HG02763 (cell line): Measurements from ENCODE around the gene GALNT9.

ENCODE experiments used
- ATAC-seq: cut with Tn5 transposase; IDR thresholded peaks from one replicate; pipeline ENCODE4 v1.9.1; 2021; ENCODE audit warnings: mild to moderate bottlenecking, moderate library complexity; ENCODE audit not compliant: unreplicated experiment

Gene GALNT9

GRCh38 chr12:132282031-132282949 lies 47.1 kb downstream of the GALNT9 start:
- ATAC-seq: no peak

DNA sequence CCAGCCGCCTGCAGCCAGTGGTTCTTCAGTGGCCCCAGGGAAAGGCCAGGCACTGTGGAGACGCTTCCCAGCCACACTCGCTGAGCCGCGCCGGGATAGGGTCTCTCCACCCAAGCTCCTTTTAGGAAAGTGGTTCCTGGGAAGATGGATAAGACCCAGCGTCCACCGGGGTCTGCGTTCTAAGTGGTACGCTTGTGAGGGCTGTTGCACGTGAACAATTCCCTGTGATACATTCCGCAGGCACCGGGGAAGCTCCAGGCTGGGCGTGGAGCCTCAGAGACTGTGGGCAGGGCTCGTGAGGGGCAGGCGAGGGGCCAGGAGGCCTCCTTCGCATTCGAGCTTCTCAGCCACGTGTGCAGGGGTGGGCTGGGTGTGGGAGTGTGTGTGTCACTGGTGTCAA lies 48.4 kb downstream of the GALNT9 start:
- ATAC-seq: no peak

DNA sequence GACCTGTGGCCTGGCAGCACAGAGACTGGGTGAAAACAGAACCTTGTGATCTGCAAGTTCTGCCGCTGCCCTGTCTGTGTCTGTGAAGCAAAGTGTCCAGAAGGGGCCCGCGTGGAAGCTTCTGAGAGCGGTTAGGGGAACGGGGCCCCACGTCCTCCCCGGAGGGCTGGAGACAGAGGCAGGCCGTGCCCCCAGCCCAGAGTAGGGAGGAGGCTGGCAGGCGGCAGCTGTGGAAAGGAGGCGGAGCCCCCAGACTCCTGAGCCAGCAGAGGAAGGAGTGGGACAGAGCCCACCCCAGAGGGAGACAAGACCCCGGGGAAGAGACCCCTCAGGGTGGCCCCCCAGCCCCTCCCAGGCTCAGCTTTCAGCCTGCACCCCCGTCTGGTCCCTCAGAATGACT lies 49.0 kb downstream of the GALNT9 start:
- no peak for ATAC-seq

DNA sequence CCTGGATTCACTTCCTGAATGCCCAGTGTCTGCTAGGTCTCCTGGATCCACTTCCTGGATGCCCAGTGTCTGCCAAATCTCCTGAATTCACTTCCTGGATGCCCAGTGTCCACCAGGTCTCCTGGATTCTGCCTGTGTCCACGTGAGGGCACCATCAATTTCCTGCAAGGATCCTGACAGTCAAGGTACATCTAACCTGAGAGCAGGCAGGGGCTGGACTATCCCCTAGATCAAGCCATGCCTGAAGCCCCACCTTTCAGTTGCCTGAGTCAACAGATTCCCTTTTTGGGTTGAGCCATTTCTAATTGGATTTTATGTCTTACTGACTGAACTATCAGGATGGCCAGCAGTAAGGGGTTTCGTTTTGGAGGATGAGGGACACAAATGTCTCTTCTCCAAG lies 49.5 kb downstream of the GALNT9 start:
- ATAC-seq: no peak

DNA sequence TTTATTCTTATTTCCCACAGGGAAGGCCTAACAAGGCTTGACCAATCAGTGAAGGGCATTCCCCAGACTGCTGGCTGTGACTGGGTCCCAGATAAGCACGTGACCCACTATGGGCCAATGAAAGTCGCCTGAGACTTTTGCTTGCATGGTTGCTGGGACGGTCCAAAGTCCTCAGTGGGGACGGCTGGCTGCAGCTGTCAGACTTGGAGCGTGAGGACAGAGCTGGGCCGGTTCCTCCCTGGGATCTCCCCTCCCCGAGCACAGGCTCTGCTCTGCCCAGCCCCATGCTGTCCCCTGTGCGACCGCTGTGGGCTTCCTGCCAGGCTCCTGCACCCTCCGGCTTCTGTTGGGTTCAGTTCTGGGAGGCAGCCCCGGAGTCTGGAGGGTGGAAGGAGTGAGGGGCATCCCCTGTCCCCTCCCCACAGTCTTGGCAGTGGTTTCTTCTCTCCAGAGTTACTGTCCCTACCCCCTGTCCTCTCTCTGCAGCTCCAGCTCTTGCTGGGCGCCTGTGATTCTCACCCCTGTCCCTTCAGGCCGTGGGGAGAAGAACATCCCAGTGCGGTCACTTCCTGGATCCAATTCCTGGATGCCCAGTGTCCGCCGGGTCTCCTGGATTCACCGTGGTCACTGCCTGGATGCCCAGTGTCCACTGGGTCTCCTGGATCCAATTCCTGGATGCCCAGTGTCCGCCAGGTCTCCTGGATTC lies 50.1 kb downstream of the GALNT9 start:
- ATAC-seq: no peak

DNA sequence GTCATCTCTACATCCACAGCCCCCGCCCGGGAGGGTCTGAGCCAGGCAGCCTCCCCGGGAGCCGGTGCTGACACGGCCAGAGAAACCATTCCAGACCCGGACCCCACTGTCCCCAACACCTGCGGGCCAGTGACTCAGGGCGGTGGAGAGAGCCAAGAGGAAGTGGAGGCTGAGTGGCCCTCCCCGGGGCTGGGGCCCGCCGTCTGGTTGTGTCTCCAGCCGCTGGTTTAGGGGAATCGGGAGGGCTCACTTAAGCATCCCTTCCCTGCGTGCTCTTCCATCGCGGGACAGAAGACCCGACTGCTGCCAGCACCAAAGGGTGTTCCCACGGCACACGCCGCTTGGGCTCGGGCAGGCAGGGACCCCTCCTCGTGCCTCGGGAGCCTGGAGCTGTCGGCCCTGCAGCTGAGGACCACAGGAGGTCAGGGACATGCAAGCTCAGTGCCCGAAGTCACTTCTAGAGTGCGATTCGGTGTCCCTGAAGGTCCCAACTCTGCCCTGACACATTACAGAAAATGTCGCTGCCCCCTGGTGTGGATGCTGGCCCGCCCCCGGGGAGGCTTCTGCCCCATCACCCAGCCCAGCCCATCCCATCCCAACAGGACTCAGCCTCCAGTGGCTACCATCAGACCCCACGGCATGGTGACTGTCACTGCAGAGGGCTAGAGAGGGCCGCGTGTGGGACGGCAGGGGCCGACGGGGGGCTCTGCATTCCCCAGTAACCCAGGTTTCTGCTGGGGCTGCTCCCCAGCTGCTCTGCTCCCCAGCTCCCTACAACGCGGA lies 50.8 kb downstream of the GALNT9 start:
- no peak for ATAC-seq

GRCh38 chr12:132277949-132278348 lies 51.4 kb downstream of the GALNT9 start:
- ATAC-seq: no peak

DNA sequence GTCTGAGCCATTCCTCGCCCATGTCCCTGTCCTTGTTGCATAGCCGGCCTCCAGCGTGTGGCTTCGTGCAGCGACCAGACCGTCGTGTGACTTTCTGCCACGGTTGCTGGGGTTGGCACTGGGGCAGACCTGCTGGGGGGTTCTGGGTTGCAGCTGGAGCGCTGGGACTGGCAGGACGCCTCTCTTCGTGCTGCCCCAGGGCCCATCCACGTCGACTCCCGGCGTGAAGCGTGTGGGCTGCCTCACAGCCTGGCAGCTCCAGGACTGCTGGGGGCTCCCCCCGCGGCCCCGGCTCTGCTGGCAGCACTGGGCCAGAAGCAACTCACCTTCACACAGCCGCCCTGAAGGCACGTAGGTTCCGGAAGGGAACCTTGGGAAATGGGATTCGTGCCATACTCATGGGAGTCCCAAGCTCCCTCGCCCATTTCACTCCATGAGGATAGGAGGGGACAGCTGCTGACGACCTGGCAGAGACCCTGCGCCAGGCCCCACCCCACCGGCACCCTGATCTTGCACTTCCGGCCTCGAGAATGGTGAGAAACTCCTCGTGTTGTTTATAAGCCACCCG lies 51.9 kb downstream of the GALNT9 start:
- no peak for ATAC-seq

DNA sequence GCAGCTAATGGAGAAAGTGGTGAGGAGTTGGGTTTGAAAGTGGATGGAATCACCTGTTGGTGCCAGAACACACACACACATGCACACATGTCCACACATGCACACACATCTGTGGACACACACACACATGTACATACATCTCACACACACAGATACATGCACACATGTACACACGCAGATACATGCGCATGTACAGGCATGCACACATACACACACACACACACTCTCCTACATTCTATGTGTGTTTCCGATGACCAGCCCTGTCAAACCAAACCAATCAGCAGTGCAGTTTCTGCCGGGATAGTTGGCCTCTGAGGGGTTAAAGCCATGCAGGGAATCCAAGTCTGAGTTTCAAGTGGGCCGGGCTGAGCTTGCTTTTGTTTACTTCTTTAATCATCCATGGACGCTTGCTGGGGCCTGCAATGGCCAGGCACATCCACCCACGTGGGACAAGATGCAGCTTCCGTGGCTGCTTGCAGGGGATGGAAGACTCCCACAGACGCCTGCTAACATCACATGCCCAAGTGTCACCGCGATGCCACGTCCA lies 52.5 kb downstream of the GALNT9 start:
- ATAC-seq: no peak

DNA sequence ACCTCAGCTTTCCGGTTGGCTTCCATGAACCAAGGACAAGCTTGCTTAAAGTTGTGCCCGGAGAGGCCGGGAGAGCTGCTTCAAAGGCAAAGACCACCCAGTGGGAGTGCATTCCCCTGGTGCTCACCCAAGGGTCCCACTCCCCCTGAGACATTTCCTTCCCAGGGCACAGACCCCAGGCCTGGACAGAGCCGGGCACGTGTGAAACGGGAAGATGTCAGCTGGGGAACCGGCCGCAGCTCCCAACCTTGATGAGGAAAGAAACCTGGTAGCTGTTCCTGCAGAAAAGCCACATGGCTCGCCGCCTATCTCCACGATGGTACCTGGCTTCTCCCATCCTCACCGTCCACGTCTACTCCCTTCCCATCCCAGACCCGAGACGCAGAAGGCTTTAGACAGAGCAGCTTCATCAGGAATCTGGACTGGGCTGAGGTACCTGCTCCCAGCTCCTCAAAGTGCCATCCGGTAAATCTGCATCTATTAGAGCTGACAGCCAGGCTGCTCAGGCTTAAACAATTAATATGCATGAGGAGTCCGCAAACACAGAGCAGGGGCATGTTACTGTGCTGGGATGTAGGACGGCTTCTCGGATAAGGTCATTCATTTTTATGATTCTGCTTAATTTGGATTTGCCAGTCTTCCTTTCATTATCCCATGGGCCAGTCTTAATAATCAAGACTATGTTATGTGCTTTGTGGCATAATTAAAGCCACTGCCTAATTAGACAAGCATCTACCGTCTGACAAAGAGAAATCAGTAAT lies 53.1 kb downstream of the GALNT9 start:
- ATAC-seq: no peak

DNA sequence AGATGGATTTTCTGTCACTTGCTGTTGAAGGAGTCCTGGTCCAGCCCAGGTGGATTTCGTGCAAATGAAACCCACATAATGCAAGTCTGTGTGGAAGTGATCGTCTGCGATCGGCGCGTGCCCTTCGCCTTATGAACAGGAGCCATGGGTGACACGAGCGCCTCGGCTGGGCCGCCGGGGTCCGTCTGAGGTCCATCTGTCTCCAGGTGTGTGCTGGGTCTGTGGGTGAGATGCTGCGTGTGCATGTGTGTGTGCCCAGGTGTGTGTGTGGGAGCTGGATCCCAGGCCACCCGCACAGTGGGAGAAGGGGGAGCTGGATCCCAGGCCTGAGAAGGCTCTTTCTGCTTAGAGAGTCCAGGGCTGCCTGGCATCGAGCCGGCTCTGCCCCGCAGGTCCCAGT lies 53.8 kb downstream of the GALNT9 start:
- ATAC-seq: no peak

DNA sequence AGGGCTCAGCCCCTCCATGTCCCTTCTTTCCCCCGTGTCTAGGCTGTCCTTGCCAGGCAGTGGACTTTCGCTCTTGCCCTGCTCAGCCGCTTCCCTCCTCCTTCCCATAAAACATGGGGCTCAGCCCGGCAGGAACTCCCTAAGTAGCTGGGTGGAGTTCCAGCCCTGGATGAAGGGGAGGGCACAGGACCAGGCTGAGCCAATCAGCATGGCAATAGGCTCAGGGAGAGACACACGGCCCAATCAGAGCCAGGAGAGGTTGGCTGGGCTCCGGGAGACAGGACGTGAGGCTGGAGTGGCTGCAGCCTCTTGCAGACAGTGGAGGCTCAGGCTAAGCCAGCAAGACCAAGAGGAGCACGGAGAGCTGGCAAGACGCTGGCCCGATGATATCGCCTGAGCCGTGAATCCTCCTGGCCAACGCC lies 54.3 kb downstream of the GALNT9 start:
- ATAC-seq: no peak

- ATAC-seq: no peak
Observed at GRCh38 chr12:132273992-132274334, 55.4 kb downstream of the GALNT9 start.

DNA sequence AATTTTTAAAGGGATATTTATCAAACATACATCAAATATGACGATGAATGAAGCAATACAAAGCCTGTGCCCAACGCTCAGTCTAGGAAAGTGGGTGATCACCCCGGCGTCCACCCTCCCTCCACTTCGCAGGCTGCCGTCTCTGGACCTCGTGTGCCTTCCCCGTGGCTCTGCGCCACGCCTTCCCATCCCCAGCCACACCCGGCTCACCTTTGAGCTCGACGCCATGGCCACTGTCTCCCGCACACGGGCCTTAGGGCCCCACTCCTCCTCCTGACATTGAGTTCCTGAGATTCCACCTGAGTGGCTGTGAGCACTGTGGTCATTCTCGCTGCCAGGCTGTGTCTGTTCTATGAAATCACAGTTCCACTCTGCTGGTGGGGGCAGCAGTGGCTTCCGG lies 56.7 kb downstream of the GALNT9 start:
- no peak for ATAC-seq

DNA sequence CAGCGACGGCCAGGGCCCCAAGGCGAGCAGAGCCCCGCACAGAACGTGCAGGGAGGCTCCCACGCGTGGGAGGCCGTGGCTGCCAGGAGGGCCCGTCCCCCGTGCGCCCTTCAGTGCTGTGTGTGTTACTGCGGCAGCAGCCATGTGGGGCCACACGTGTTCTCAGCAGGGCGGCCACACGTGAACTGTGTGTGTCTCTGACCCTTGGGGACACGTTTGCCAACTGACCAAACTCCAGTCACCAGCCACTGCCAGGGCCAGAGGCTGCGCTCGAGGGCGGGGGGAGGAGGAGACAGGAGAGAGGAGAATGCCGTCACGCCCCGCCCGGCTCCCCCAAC lies 57.7 kb downstream of the GALNT9 start:
- ATAC-seq: no peak

DNA sequence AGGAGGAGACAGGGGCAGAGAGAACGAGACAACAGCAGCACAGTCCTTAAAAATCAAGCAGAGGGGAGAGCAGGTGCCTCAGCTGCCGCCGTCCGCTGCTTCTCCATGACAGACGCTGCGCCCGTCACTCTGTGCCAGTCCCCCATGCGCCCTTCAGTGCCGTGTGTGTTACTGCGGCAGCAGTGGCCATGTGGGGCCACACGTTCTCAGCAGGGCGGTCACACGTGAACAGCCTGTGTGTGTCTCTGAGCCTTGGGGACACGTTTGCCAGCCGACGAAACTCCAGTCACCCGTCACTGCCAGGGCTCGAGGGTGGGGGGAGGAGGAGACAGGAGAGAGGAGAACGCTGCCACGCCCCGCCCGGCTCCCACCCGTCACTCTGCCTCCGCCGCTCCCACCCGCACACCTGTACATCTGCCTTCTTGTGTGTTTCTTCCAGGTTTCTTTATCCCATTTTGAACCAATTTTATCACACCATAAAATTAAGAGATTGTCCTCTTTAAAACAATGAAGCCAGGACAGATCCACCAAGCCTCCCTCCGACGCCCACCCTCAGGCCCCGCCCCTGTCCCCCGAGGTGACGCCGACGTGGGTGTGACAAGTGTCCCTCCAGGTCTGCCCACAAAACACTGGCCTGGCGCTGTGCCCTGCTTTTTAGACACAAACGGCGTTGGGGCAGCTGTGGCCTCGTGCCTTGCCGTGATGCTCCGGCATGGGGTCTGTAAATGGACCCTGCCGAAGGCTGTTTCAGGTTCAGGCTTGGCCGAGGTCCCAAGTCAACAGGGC lies 58.2 kb downstream of the GALNT9 start:
- ATAC-seq: no peak

- no peak for ATAC-seq
Observed at GRCh38 chr12:132270516-132270915, 58.9 kb downstream of the GALNT9 start.

- ATAC-seq: no peak
Observed at GRCh38 chr12:132269271-132269968, 60.0 kb downstream of the GALNT9 start.

DNA sequence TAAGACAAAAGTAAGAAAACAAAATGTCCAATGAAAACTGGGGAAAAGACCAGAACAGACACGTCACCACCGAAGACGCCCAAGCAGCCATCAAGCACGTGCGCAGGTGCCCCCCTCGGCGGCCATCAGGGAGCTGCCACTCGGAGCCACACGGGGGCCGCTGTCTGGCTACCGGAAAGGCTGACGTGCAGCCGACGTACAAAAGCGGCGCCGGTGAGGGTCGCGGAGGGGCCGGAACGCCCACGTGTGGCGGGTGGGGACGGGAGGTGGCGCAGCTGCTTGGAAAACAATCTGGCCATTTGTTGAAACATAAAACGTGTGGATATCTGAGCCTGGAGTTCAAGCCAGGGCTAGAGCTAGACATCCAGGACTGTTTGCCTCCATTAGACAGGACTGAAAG lies 60.7 kb downstream of the GALNT9 start:
- ATAC-seq: no peak
